NT2/D1 (cell line): ENCODE measurements around the gene EMC9.

Source experiments
- SUZ12 ChIP-seq: IDR thresholded peaks from 2 replicates; pipeline ENCODE4 v1.6.1; 2011; ENCODE audit not compliant: insufficient read length, insufficient read depth; ENCODE audit errors: extremely low read depth
- YY1 ChIP-seq: IDR thresholded peaks from 2 replicates; pipeline ENCODE4 v1.6.1; 2011; ENCODE audit not compliant: insufficient read length, insufficient read depth

DNA sequence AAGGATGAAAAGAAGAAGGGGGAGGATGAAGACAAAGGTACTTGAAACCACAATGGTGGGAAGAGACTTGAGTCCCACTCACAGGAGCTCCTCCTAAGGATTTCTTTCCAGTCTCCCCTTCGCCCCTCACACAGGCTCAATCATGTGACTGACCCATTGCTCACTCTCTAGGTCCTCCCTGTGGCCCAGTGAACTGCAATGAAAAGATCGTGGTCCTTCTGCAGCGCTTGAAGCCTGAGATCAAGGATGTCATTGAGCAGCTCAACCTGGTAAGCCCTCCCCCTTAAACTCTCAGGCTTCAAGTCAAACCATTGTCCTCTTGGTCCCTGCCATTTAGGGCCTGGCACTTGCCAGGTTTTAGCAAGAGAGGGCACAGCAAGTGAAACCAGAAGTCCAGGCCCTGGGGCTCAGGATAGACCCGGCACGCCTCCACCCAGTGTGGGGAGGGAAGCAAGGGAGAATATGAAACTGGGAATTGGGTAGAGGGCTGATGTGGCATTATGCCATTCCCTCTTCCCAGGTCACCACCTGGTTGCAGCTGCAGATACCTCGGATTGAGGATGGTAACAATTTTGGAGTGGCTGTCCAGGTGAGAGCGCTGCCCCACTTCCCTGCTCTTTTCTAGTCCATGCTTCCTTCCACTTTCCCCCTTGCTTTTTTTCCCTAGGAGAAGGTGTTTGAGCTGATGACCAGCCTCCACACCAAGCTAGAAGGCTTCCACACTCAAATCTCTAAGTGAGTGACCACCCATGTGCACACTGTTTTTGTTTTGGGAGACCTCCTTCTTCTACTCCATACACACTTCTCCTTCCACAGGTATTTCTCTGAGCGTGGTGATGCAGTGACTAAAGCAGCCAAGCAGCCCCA, 3.6 kb downstream of the EMC9 start:
- TF ChIP-seq YY1 = no peak
- no peak for TF ChIP-seq SUZ12
